Renal cortex interstitium (tissue), 11 donors: ENCODE results near the gene FAM110A. TPM values are rescaled to one million over a fixed set of nuclear protein-coding genes. Genes with fewer than 3 reads are reported as not detected.
"Not testable (repeated sequence)": the region's sequence is repeated elsewhere in the genome, so short reads cannot be mapped to it uniquely, and the experiment has no call there.

Source experiments
- DNase-seq, 11 donors: peaks; one replicate each; pipeline ENCODE4 v3.0.0-alpha.2; 2013; ENCODE audit warnings: low read depth in 9 of 11, low spot score in 4 of 11; ENCODE audit errors: extremely low read depth in 1 of 11
- polyA plus RNA-seq, 3 donors: library from polyadenylated mRNA; unstranded; fragments of 120-200 nt; gene quantifications; one replicate each; pipeline ENCODE4 v1.2.1, GENCODE V29; 2013; ENCODE audit not compliant: insufficient read length in 3 of 3

FAM110A gene
- polyA plus RNA-seq, 3 donors, result 7.3 to 10.3 (median 9.8) TPM

DNA sequence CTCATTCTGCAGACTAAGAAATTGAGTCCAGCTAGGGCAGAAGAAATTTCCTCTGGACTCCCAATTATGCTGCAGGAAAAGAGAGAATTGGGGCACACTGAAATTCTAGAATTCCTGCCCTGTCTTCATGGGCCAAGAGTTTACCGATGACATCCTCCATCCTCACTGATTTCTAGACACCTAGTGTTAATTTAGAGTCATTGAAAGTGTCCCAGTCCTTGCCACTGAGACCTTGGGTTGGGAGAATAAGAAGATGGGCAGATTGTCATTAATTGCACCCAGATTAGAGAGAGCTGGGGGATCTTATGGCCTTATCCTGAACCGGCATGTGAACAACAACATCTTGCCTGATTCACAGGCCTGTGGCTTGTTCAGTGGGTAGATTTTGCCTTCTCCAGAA, 53.6 kb downstream of the FAM110A start:
- no peak for DNase-seq

DNA sequence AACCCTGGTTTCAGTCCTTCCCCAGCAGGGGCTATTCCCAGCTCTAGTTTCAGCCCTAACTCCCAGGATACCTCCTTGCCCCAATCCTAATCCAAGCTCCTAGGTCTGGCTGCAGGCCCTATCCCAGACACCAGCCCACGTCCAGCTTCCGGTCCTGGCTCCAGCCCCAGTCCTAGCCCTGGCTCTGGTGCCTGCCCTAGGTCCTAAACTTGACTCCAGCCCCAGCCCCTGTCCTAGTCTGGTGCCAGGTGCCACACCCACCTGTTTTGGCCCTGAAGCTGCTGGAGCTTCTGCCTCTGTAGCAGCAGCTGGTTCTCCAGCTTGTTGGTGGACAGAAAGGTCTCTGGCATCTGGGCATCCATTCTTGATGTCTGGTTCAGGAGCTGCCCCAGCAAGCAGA, 54.5 kb downstream of the FAM110A start:
- DNase-seq, result no peak

DNA sequence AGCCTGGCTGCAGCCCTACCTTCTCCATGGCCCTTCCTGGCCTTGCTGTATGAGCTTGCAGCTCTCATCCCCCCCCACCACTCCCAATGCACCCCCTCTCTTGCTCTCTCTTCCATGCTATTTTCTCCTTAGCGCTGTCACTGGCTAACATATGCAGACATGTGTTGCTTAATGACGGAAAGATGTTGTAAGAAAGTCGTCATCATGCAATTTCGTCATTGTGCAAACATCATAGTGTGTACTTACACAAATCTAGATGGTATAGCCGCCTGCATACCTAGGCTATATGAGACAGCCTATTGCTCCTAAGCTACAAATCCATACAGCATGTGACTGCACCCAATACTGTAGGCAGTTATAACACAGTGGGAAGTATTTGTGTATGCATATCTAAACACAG, 55.6 kb downstream of the FAM110A start:
- no peak for DNase-seq

DNA sequence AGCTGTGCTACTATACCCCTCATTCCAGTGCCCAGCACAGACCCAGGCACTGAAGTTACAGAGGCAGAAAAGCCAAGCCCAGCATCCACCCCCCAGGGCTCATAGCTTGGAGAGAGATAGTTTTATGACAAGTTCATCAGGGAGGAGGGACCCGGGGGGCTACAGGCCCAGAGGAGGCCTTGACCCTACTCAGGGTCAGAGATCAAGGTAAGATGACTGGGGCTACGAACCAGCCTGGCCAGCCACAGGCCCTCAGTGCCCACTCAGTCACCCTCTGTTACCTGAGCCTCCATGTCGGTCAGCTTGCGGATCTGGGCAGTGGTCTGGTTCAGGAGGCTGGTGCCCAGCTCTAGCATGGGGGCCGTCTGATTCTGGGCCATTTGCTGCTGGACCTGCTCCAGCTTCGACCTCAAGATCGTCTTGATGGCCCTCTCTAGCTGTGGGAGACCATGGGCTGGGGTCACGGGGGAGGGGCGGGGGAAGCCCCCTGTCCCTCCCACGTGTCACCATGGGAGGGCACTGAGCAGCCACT, 56.5 kb downstream of the FAM110A start:
- no peak for DNase-seq

DNA sequence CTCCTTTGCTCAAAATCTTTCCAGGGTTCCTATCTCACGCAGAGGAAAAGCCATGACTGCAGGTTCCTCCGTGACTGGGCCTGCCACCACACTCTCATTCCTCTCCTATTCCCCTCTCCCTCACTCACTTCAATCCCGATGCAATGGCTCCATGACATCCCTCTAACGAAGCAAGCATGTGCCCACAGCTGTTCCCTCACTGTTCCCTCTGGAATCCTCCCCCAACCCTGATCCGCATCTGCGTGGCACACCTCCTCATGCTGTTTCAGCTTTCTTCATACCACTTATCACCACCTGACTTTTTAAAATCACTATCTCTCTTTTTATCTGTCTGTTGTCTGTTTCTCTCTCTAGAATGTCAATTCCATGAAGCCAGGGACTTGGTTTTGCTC, 57.1 kb downstream of the FAM110A start:
- no peak for DNase-seq

DNA sequence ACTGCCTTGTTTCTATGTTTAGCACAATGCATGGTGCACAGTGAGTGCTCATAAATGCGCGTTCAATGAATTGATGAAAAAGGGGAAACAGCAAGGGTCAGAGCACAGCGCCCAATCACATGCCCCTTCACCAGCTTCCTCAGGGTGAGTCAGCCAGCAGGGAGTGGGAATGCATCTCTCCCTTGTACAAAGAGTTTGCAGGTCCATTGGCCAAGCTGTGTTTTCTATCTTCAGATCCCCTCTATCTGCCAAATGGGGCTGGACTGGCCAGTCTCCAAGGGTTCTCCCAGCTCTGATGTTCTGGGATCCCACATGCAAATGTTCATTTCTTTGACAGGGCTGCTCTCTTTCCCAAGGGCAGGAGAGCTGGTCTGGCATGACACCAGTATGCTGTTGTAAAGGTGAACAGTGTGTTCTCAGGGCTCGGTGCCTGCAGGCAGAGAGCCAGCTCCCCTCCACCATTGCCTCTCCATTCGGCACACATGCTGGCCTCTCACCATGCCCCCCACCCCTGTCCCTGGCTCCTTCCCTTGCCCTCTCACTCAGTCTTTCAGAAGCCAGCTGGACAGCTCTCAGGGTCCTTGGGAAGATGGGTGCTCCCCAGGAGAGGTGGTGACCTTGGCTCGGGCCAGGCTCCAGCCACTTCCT, 57.7 kb downstream of the FAM110A start:
- no peak for DNase-seq

DNA sequence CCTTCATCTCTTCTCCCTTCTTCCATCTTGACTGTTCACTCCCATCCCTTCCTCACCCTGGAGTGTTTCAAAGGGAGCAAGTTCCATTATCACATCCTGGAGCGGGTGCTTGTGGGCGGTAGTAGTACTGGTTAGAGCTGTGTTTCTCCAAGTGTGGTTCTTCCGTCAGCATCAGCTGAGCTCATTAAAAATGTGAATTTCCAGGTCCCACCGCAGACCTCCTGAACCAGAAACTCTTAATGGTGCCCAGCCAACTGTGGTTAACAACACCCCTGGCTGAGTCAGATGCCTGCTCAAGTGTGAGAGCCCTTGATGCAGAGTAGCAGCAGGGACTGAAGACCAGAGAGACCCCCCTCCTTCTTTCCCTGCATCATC, 58.2 kb downstream of the FAM110A start:
- peak in 7 of 11 donors; percentile 20 to 70 (median 45) for DNase-seq

DNA sequence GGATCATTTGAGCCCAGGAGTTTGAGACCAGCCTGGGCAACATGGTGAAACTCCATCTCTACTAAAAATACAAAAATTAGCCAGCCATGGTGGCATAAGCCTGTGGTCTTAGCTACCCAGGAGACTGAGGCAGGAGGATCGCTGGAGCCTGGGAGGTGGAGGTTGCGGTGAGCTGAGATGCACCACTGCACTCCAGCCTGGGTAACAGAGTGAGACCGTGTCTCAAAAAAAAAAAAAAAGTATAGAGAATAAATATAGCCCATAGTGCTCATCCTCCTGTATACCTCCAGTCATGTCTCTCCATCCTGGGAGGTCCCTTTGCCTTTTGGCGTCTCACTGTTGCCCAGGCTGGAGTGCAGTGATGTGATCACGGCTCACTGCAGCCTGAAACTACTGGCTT, 58.9 kb downstream of the FAM110A start:
- DNase-seq, result not testable (repeated sequence)

Other genes with a start within 250 kb of the FAM110A start
- gene TCF15, start 223.4 kb upstream of the FAM110A start, polyA plus RNA-seq, result 1 to 10 TPM; 1.3 to 1.9 (median 1.3) TPM
- 10 to 100 TPM; 12.0 to 14.0 (median 12.8) TPM for gene SRXN1, start 180.5 kb upstream of the FAM110A start, polyA plus RNA-seq
- under 1 TPM in 2 of 3 donors, not detected in 1; 0.05 TPM for gene SCRT2, start 157.9 kb upstream of the FAM110A start, polyA plus RNA-seq
- 1 to 10 TPM; 3.3 to 4.0 (median 3.6) TPM for gene SLC52A3, start 65.2 kb upstream of the FAM110A start, polyA plus RNA-seq
- gene ANGPT4, start 82.6 kb downstream of the FAM110A start, polyA plus RNA-seq, result under 1 TPM; 0.20 to 0.40 (median 0.20) TPM
- 1 to 10 TPM; 1.3 to 1.9 (median 1.9) TPM for gene RSPO4, start 168.6 kb downstream of the FAM110A start, polyA plus RNA-seq